ENCODE measurements around the gene SULT1A1.

SULT1A1 gene

DNA sequence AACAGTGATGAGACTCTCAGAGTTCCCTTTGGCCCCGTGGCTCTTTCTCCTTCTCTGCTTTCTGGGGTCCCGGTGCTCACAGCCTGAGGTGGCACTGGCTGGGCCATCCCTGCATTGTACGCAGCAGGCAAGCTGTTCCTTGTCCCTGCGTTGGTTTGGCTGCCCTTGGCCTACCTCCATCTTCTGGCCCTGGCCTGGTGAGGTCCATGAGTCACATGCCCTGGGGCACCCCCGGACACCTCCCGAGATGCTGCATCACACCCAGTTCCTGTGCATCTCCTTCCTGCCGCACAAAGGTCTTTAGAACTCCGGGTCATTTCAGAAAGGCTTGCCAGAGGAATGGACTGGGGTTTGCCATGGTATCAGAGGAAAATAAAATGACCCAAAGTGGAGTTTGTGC lies 22.5 kb downstream of the SULT1A1 start:
- H4K20me1 ChIP-seq, result peaks cover 0 to 8% (median 0%) of the 10 kb centered on the region in 11 experiments; a peak in 4 of 22 replicates
- H3K9me3 ChIP-seq (replicated peaks in 1 of 11), result no peaks in the 10 kb centered on the region
- no peak overlapping the region for H3K4me3 ChIP-seq
- peaks cover 0 to 16% (median 0%) of the 10 kb centered on the region in 10 experiments; a peak in 6 of 20 replicates for H3K4me1 ChIP-seq
- no peaks in the 10 kb centered on the region for H3K27me3 ChIP-seq
- no peak overlapping the region for H3K27ac ChIP-seq
- no peak for TF ChIP-seq Cebpa-rat (IDR thresholded peaks at IDR 0.05)
- peaks cover 87 to 100% (median 97%) of the 10 kb centered on the region in 11 experiments for H3K36me3 ChIP-seq
- no peak overlapping the region for H3K9ac ChIP-seq
- no peak overlapping the region; a peak in 1 of 22 replicates for H3K4me2 ChIP-seq

DNA sequence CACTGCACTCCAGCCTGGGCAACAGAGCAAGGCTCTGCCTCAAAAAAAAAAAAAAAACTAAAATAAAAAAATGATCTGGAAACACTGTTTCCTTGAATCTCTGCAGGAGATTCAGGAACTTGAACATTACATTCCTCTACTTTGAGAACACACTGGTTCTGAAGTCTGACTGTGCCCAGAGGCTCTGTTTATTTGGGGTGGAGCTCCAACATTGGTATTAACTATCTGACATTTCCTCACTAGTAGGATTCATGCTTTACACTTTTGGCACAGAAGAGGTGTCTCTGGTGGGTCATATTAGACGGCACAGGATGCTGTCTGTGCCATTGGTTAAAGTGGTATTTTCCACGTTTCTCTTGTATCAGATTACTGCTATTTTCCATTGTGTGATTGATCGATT lies 23.4 kb downstream of the SULT1A1 start:
- TF ChIP-seq Cebpa-rat (IDR thresholded peaks at IDR 0.05), result no peak

DNA sequence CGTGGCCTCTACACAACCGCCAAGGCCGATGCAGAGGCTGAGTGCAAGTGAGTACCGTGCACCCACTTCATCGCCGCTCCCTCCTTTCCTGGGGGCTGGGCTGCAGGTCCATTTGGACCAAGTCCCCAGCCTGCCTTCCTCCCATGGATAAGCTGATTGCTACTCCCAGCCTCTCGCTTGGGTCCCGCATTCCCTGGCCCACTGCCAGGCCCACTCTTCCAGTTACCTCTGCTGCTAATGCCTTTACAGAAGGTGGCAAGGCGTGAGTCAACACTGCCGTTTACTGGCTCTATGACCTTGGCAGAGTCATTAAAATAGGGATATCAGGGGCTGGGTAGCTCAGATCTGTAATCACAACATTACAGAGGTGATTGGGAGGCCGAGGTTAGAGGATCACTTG lies 24.2 kb downstream of the SULT1A1 start:
- Histone ChIP-seq H3K9me3 (replicated peaks in 1 of 11) (no peaks in the 10 kb centered on the region), H3K4me1 (peaks cover 0 to 16% (median 0%) of the 10 kb centered on the region in 10 experiments; a peak in 6 of 20 replicates), H3K36me3 (peaks cover 92 to 100% (median 98%) of the 10 kb centered on the region in 11 experiments), H3K4me2 (peak overlapping the region in 2 of 11 experiments; percentile 2 to 29; a peak in 2 of 22 replicates), H4K20me1 (peaks cover 0 to 13% (median under 1%) of the 10 kb centered on the region in 11 experiments; a peak in 6 of 22 replicates), H3K4me3 (no peak overlapping the region), H3K27me3 (no peaks in the 10 kb centered on the region), H3K27ac (no peak overlapping the region; a peak in 1 of 22 replicates), H3K9ac (peak overlapping the region in 3 of 11 experiments; percentile 25 to 51 (median 30); a peak in 2 of 22 replicates)
- TF ChIP-seq Cebpa-rat (IDR thresholded peaks at IDR 0.05), result no peak

More for the DNA sequence above, 23.4 kb downstream of the SULT1A1 start:
- H3K27ac ChIP-seq, result no peak overlapping the region; a peak in 1 of 22 replicates
- H3K27me3 ChIP-seq, result no peaks in the 10 kb centered on the region
- peaks cover 0 to 16% (median 0%) of the 10 kb centered on the region in 10 experiments; a peak in 6 of 20 replicates for H3K4me1 ChIP-seq
- H3K4me2 ChIP-seq, result peak overlapping the region in 2 of 11 experiments; percentile 2 to 29; a peak in 1 of 22 replicates
- H4K20me1 ChIP-seq, result peaks cover 0 to 8% (median 0%) of the 10 kb centered on the region in 11 experiments; a peak in 4 of 22 replicates
- no peak overlapping the region for H3K4me3 ChIP-seq
- H3K9ac ChIP-seq, result peak overlapping the region in 1 of 11 experiments; percentile 51; a peak in 1 of 22 replicates
- H3K36me3 ChIP-seq, result peaks cover 91 to 100% (median 98%) of the 10 kb centered on the region in 11 experiments
- no peaks in the 10 kb centered on the region for H3K9me3 ChIP-seq (replicated peaks in 1 of 11)

DNA sequence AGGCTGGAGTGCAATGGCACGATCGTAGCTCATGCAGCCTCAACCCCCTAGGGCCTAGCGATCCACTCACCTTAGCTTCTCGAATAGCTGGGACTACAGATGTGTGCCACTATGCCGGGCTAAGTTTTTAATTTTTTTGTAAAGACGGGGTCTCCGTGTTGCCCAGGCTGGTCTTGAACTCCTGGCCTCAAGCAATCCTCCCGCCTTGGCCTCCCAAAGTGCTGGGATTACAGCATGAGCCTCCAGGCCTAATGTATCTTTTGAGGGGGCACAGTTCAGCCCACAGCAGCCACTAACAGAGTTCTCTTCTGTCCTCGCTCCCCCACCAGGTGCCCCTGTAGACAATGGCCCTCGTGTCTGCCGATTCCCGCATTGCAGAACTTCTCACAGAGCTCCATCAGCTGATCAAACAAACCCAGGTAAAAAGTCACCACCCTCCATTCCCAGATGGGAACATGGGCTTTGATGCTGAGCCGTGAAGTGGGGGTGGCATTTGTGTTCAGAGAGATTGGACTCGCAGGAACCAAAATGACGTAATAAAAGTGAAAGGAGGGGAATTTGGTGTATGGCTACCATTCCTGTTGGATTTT lies 29.0 kb downstream of the SULT1A1 start:
- H3K4me2 ChIP-seq, result no peak overlapping the region
- no peak overlapping the region for H3K9ac ChIP-seq
- peaks cover 57 to 72% (median 64%) of the 10 kb centered on the region in 11 experiments for H3K36me3 ChIP-seq
- TF ChIP-seq Cebpa-rat (IDR thresholded peaks at IDR 0.05), result no peak
- no peak overlapping the region for H3K27ac ChIP-seq
- H4K20me1 ChIP-seq, result peaks cover 0 to 32% (median 3%) of the 10 kb centered on the region in 11 experiments; a peak in 7 of 22 replicates
- no peak overlapping the region for H3K4me3 ChIP-seq
- no peaks in the 10 kb centered on the region for H3K9me3 ChIP-seq (replicated peaks in 1 of 11)
- no peaks in the 10 kb centered on the region for H3K27me3 ChIP-seq
- H3K4me1 ChIP-seq, result peaks cover 0 to 5% (median 0%) of the 10 kb centered on the region in 10 experiments; a peak in 6 of 20 replicates

DNA sequence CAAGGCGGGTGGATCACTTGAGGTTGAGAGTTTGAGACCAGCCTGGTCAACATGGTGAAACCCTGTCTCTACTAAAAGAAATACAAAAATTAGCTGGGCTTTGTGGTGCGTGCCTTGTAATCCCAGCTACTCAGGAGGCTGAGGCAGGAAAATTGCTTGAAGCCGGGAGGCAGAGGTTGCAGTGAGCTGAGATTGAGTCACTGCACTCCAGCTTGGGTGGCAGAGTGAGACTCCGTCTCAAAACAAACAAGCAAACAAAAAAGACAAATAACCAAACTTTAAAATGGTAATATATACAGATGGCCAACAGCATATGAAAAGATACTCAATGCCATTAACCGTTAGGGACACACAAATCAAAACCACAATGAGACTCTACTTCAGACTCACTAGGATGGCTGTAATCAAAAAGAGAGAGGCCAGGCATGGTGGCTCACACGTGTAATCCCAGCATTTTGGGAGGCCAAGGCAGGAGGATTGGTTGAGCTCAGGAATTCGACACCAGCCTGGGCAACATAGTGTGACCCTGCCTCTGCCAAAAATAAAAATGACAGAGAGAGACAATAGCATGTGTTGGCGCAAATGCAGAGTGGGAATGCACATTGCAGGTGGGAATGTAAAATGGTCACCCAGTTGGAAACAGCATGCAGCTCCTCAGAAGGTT lies 34.3 kb downstream of the SULT1A1 start:
- H3K9ac ChIP-seq, result no peak overlapping the region
- no peak overlapping the region for H3K4me3 ChIP-seq
- peaks cover 12 to 42% (median 21%) of the 10 kb centered on the region in 11 experiments; a peak in 20 of 22 replicates for H3K36me3 ChIP-seq
- no peak overlapping the region for H3K4me2 ChIP-seq
- H3K4me1 ChIP-seq, result peaks cover 12 to 32% (median 22%) of the 10 kb centered on the region in 10 experiments
- no peak for TF ChIP-seq Cebpa-rat (IDR thresholded peaks at IDR 0.05)
- H4K20me1 ChIP-seq, result peaks cover 17 to 77% (median 42%) of the 10 kb centered on the region in 11 experiments; a peak in 19 of 22 replicates
- H3K27me3 ChIP-seq, result no peaks in the 10 kb centered on the region
- H3K9me3 ChIP-seq (replicated peaks in 1 of 11), result no peaks in the 10 kb centered on the region
- H3K27ac ChIP-seq, result no peak overlapping the region

DNA sequence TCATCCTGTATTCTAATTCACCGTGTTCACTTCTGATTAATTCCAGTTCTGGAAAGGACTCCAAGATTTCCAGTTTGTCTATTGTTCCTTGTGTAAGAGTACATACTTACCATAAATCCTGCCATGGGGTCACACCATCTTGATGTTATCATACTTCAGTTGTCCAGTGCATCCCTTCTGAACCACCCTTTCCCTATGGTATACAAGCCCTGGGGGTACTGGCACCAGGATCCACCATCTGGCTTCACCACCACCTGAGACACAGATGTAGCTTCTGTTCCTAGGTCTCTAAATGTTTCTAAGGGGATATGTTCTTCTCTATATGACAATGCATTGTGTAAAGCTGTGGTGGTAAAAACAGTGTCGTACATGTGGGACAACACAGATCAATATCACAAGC lies 34.9 kb downstream of the SULT1A1 start:
- 0 out of 22 replicates have a peak, but pooled peaks cover 0 to 3% (median 0%) of the 10 kb centered on the region in 11 experiments for H3K9me3 ChIP-seq (replicated peaks in 1 of 11)
- no peaks in the 10 kb centered on the region for H3K27me3 ChIP-seq
- H3K36me3 ChIP-seq, result peaks cover 8 to 37% (median 17%) of the 10 kb centered on the region in 11 experiments; a peak in 17 of 22 replicates
- no peak for TF ChIP-seq Cebpa-rat (IDR thresholded peaks at IDR 0.05)
- H3K4me1 ChIP-seq, result peaks cover 12 to 32% (median 22%) of the 10 kb centered on the region in 10 experiments
- no peak overlapping the region for H3K4me2 ChIP-seq
- H3K27ac ChIP-seq, result no peak overlapping the region
- no peak overlapping the region for H3K9ac ChIP-seq
- H4K20me1 ChIP-seq, result peaks cover 18 to 74% (median 40%) of the 10 kb centered on the region in 11 experiments; a peak in 19 of 22 replicates
- H3K4me3 ChIP-seq, result no peak overlapping the region

DNA sequence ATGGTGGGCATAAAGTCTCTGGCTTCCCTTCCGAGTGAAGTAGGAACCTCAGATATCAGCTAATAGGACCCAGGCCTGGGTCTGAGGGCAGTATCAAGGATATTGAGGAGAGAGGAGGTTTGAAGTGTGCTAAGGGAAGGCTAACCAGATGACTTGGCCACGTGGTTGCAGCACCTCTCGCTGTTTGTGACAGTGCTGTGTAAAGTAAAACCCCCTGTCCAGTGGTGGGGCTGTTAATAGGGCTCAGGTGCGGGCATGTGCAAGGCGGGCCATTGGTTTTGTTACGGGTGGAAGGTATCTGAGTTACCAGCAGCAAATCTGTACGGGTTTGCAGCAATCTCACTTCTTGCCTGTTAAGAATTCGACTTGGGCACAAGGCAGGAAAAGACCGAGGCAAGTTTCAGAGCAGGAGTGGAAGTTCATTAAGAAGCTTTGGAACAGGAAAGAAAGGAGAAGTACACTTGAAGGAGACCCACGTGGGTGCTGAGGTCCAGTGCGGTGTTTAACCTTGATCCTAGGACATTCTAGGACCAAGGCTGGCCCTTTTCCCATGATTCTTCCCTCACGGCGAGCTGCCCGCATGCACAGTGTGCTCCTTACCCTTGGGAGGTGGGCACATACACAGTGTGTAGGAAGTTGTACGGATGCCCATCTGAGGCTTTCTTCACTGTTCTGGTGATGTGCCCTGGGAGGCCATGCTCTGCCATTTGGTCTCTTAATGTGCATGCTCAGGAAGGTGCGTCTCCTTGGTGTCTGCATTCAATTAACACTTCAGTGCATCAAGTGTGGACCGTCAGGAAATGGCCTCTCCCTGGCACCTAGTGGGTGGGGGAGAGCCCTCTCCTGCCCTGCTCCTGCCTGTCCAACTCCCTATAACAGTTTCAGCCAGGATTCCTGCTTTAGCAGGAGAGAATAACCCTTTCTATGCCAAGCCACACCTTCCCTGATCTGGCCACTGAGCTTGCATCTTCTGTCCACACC lies 35.8 kb downstream of the SULT1A1 start:
- peak overlapping the region in 2 of 11 experiments; percentile 58 to 78; a peak in 5 of 22 replicates for H3K4me2 ChIP-seq
- peak overlapping the region in 2 of 11 experiments; percentile 30 to 37; a peak in 2 of 22 replicates for H3K27ac ChIP-seq
- H4K20me1 ChIP-seq, result peaks cover 18 to 83% (median 45%) of the 10 kb centered on the region in 11 experiments; a peak in 19 of 22 replicates
- H3K4me3 ChIP-seq, result no peak overlapping the region
- H3K4me1 ChIP-seq, result peaks cover 12 to 32% (median 22%) of the 10 kb centered on the region in 10 experiments
- TF ChIP-seq Cebpa-rat (IDR thresholded peaks at IDR 0.05), result no peak
- peaks cover 6 to 41% (median 20%) of the 10 kb centered on the region in 11 experiments; a peak in 16 of 22 replicates for H3K36me3 ChIP-seq
- no peak overlapping the region for H3K9ac ChIP-seq
- H3K9me3 ChIP-seq (replicated peaks in 1 of 11), result 0 out of 22 replicates have a peak, but pooled peaks cover 0 to 3% (median 0%) of the 10 kb centered on the region in 11 experiments
- no peaks in the 10 kb centered on the region for H3K27me3 ChIP-seq
